ENCODE data around the gene LRRFIP2. TPM values are rescaled to one million over a fixed set of nuclear protein-coding genes. Genes with fewer than 3 reads are reported as not detected.

LRRFIP2 gene
- total and polyA plus RNA-seq, 2 of the 8 experiments (the other 6 are each of a cell fraction or from before 2014, with no cell fraction given): 8.8 to 25.6 TPM

- Histone ChIP-seq H3K4me2 (ENCODE audit: insufficient read depth in 1 of 2, low read depth in 2 of 2, low read length in 2 of 2) (no peak overlapping the region), H3K23me2 (ENCODE audit: low read depth, low read length) (no peaks in the 10 kb centered on the region), H2AFZ (ENCODE audit: low read length) (no peak overlapping the region), H3K4me3 (ENCODE audit: extremely low read depth in 1 of 4, insufficient read depth in 2 of 4, low read depth in 3 of 4, low read length in 4 of 4) (no peak overlapping the region), H2BK120ac (replicated peaks; ENCODE audit: low read depth, low read length) (no peak overlapping the region), H2BK15ac (ENCODE audit: low read length) (no peak overlapping the region), H2BK12ac (ENCODE audit: low read depth, low read length) (no peak overlapping the region), H2AK5ac (ENCODE audit: low read depth, low read length) (no peak overlapping the region), H3K56ac (replicated peaks; ENCODE audit: insufficient read length, low read depth, low read length) (no peak overlapping the region), H3K79me1 (ENCODE audit: low read depth, low read length) (no peaks in the 10 kb centered on the region), H3K23ac (ENCODE audit: insufficient read length) (no peak overlapping the region), H4K8ac (ENCODE audit: extremely low read depth, insufficient read depth, low read length) (no peak overlapping the region), H2BK5ac (ENCODE audit: low read depth, low read length) (no peak overlapping the region), H4K91ac (replicated peaks; ENCODE audit: insufficient read length, low read length) (no peak overlapping the region), H3K36me3 (ENCODE audit: control insufficient read depth in 2 of 4, insufficient read depth in 4 of 4, low read length in 3 of 4) (no peaks in the 10 kb centered on the region), H3K27me3 (replicated peaks in 1 of 4; ENCODE audit: control insufficient read depth in 3 of 4, extremely low read depth in 1 of 4, insufficient read depth in 3 of 4, low read length in 3 of 4) (no peaks in the 10 kb centered on the region), H3K14ac (ENCODE audit: insufficient read length) (no peak overlapping the region), H3K9me3 (ENCODE audit: insufficient read depth in 2 of 2, low read depth in 1 of 2, low read length in 1 of 2) (no peaks in the 10 kb centered on the region), H3K27ac (ENCODE audit: low read depth, low read length) (no peak overlapping the region), H3K4ac (replicated peaks; ENCODE audit: insufficient read length, low read depth, low read length) (no peak overlapping the region), H3K79me2 (ENCODE audit: control insufficient read depth in 1 of 2, insufficient read depth in 2 of 2, low read length in 2 of 2) (no peaks in the 10 kb centered on the region), H3K18ac (ENCODE audit: extremely low read depth, low read length) (no peak overlapping the region), H2BK20ac (ENCODE audit: low read length) (no peak overlapping the region), H4K5ac (ENCODE audit: insufficient read length, low read depth, low read length) (no peak overlapping the region), H3K9ac (replicated peaks in 1 of 4; ENCODE audit: extremely low read depth in 1 of 4, low read depth in 3 of 4, low read length in 3 of 4) (no peak overlapping the region), H4K20me1 (replicated peaks in 1 of 2; ENCODE audit: control insufficient read depth in 1 of 2, insufficient read depth in 2 of 2, low read length in 2 of 2) (no peaks in the 10 kb centered on the region), H3K4me1 (replicated peaks in 1 of 4; ENCODE audit: control insufficient read depth in 3 of 4, insufficient read depth in 4 of 4, low read length in 3 of 4) (no peaks in the 10 kb centered on the region)
- POLR2A ChIA-PET (ENCODE audit: partially characterized antibody): no interaction called here
- FAIRE-seq: no peak
- DNase-seq (ENCODE audit: low read depth in 1 of 2, low spot score in 2 of 2): no peak
- WGBS, 2 experiments (ENCODE audit: extremely low coverage in 1 of 2, insufficient coverage in 1 of 2, insufficient read length in 1 of 2, insufficient replicate concordance in 2 of 2, low coverage in 1 of 2, low lambda C conversion rate in 2 of 2, missing lambda C conversion rate in 1 of 2): 90% methylated on average over 3 of the region's 3 CpGs; no CpG with 5 or more reads in 1 of the 2 experiments
- TF ChIP-seq SAP30 (IDR thresholded peaks at IDR 0.05; ENCODE audit: insufficient read depth, insufficient replicate concordance, low read length): no peak
- no peak for TF ChIP-seq USF2 (IDR thresholded peaks at IDR 0.05; ENCODE audit: low read length)
- TF ChIP-seq CEBPB (IDR thresholded peaks at IDR 0.05; ENCODE audit: low read depth, low read length): no peak
- CTCF ChIA-PET (ENCODE audit: partially characterized antibody): no interaction called here
These were observed 79.7 kb downstream of the LRRFIP2 start for GRCh38 chr3:37094636-37095035.
